Endodermal cell (in vitro differentiated cells): ENCODE data around the gene RBM25. TPM values are rescaled to one million over a fixed set of nuclear protein-coding genes. Genes with fewer than 3 reads are reported as not detected.

Source experiments
- DNase-seq: peaks from one replicate; pipeline ENCODE4 v3.0.0-alpha.2; 2017
- H3K27ac ChIP-seq: 2 replicates; pipeline ENCODE4 v1.5.1; 2013; ENCODE audit warnings: mild to moderate bottlenecking, low read depth, low read length, moderate library complexity
- H3K27me3 ChIP-seq: 2 replicates; pipeline ENCODE4 v1.6.1; 2013; ENCODE audit warnings: mild to moderate bottlenecking, low read length, moderate library complexity; ENCODE audit not compliant: insufficient read depth, control insufficient read depth, poor library complexity, severe bottlenecking
- H3K36me3 ChIP-seq: 2 replicates; pipeline ENCODE4 v1.7.0; 2013; ENCODE audit warnings: mild to moderate bottlenecking, low read length, moderate library complexity; ENCODE audit not compliant: control insufficient read depth, insufficient read depth
- H3K4me1 ChIP-seq: one replicate; pipeline ENCODE4 v1.7.0; 2013; ENCODE audit warnings: low read length; ENCODE audit not compliant: control insufficient read depth, insufficient read depth
- H3K4me3 ChIP-seq: 2 replicates; pipeline ENCODE4 v1.5.1; 2013; ENCODE audit warnings: mild to moderate bottlenecking, low read length, moderate library complexity
- H3K9ac ChIP-seq: 2 replicates; pipeline ENCODE4 v1.6.1; 2013; ENCODE audit warnings: mild to moderate bottlenecking, low read length, moderate library complexity; ENCODE audit not compliant: poor library complexity, severe bottlenecking; ENCODE audit errors: extremely low read depth
- H3K9me3 ChIP-seq: 2 replicates; pipeline ENCODE4 v1.6.1; 2013; ENCODE audit warnings: mild to moderate bottlenecking, low read length, moderate library complexity; ENCODE audit not compliant: control insufficient read depth
- H3K27ac Mint-ChIP-seq: 2 replicates; pipeline ENCODE4 v1.8.0; 2020; ENCODE audit warnings: mixed read lengths
- H3K27me3 Mint-ChIP-seq: 2 replicates; pipeline ENCODE4 v1.8.0; 2021; ENCODE audit warnings: mild to moderate bottlenecking, mixed read lengths; ENCODE audit not compliant: insufficient read depth
- H3K36me3 Mint-ChIP-seq: 2 replicates; pipeline ENCODE4 v1.8.0; 2020; ENCODE audit warnings: low read depth, mixed read lengths
- H3K4me1 Mint-ChIP-seq: 2 replicates; pipeline ENCODE4 v1.8.0; 2020; ENCODE audit warnings: mixed read lengths
- H3K4me3 Mint-ChIP-seq: 2 replicates; pipeline ENCODE4 v1.8.0; 2020; ENCODE audit warnings: mild to moderate bottlenecking, moderate library complexity, mixed read lengths
- H3K9me3 Mint-ChIP-seq: 2 replicates; pipeline ENCODE4 v1.8.0; 2020; ENCODE audit warnings: mild to moderate bottlenecking, mixed read lengths
- WGBS, 2 experiments: methylation state at CpG; one replicate each; pipeline versions ENCODE4 v1.1.5 to v1.1.7; 2013; ENCODE audit warnings: missing lambda C conversion rate in 2 of 2, mixed read lengths in 1 of 2; ENCODE audit not compliant: insufficient coverage in 1 of 2, insufficient read length in 1 of 2; 5-methylcytosine and 5-hydroxymethylcytosine counted together
- total RNA-seq, 2 donors: library from RNA; stranded (reverse); fragmentation: NEBNext Ultra II Directional in 1 of 2; extraction: Animal tissue kit (Norgen Biotek cat#: 25700) in 1 of 2; gene quantifications; 2 replicates in 1 of 2; 3 replicates in 1 of 2; pipeline ENCODE4 v1.2.1, GENCODE V29; 2021
- TF ChIP-seq, protein P1 (sequence below): fragments of 200-600 bp; sonication (generic); conservative IDR thresholded peaks from 2 replicates; pipeline ENCODE4 v1.5.0; 2021; ENCODE audit warnings: antibody characterized with exemption, mild to moderate bottlenecking

The RBM25 gene
- total RNA-seq, 2 donors from 2014 or later, result 132 to 164 TPM

- no peaks in the 10 kb centered on the region for H3K27me3 ChIP-seq
- Mint-ChIP-seq H3K36me3 (peaks cover 14% of the 10 kb centered on the region), H3K4me3 (no peak overlapping the region), H3K4me1 (peaks cover 22% of the 10 kb centered on the region), H3K27me3 (no peaks in the 10 kb centered on the region), H3K27ac (no peak overlapping the region), H3K9me3 (peaks cover 2% of the 10 kb centered on the region)
- TF ChIP-seq, protein P1, sequence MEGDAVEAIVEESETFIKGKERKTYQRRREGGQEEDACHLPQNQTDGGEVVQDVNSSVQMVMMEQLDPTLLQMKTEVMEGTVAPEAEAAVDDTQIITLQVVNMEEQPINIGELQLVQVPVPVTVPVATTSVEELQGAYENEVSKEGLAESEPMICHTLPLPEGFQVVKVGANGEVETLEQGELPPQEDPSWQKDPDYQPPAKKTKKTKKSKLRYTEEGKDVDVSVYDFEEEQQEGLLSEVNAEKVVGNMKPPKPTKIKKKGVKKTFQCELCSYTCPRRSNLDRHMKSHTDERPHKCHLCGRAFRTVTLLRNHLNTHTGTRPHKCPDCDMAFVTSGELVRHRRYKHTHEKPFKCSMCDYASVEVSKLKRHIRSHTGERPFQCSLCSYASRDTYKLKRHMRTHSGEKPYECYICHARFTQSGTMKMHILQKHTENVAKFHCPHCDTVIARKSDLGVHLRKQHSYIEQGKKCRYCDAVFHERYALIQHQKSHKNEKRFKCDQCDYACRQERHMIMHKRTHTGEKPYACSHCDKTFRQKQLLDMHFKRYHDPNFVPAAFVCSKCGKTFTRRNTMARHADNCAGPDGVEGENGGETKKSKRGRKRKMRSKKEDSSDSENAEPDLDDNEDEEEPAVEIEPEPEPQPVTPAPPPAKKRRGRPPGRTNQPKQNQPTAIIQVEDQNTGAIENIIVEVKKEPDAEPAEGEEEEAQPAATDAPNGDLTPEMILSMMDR, result no peak
- no peak overlapping the region for H3K9ac ChIP-seq
- H3K27ac ChIP-seq, result peak overlapping the region; percentile 18
- no peaks in the 10 kb centered on the region for H3K9me3 ChIP-seq
- WGBS, 2 experiments, result 80 to 100% methylated on average over 1 to 2 of the region's 2 CpGs
- peaks cover 6% of the 10 kb centered on the region for H3K4me1 ChIP-seq
- no peak overlapping the region for H3K4me3 ChIP-seq
- H3K36me3 ChIP-seq, result peaks cover 11% of the 10 kb centered on the region
- DNase-seq, result no peak
These were observed 83.9 kb downstream of the RBM25 start for GRCh38 chr14:73142216-73142615.

- H3K27me3 Mint-ChIP-seq, result no peaks in the 10 kb centered on the region
- H3K4me3 Mint-ChIP-seq, result no peak overlapping the region
- H3K36me3 Mint-ChIP-seq, result peaks cover 12% of the 10 kb centered on the region
These were observed 84.7 kb downstream of the RBM25 start for GRCh38 chr14:73143003-73143402.

DNA sequence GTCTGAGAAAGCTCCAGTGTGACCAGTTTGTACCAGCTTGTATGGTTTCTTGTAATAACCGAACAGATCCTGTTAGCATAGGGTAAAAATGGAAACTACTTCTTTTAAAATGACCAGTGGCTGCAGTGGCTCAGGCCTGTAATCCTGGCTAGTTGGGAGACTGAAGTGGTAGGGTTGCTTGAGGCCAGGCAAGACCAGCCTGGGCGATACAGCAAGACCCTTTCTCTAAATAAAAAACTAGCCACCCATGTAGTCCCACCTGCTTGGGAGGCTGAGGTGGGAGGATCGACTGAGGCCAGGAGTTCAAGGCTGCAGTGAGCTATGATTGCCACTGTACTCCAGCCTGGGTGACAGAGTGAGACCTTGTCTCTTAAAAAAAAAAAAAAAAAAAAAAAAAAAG lies 85.3 kb downstream of the RBM25 start:
- Histone ChIP-seq H3K4me3 (no peak overlapping the region), H3K4me1 (peaks cover 6% of the 10 kb centered on the region), H3K9me3 (no peaks in the 10 kb centered on the region), H3K27me3 (no peaks in the 10 kb centered on the region), H3K27ac (no peak overlapping the region), H3K9ac (no peak overlapping the region), H3K36me3 (peaks cover 23% of the 10 kb centered on the region)
- WGBS, 2 experiments, result 99 to 100% methylated on average over 2 to 3 of the region's 3 CpGs
- H3K27me3 Mint-ChIP-seq, result no peaks in the 10 kb centered on the region
- no peak overlapping the region for H3K4me3 Mint-ChIP-seq
- no peak overlapping the region for H3K27ac Mint-ChIP-seq
- peaks cover 16% of the 10 kb centered on the region for H3K36me3 Mint-ChIP-seq
- H3K9me3 Mint-ChIP-seq, result no peaks in the 10 kb centered on the region
- DNase-seq, result no peak
- TF ChIP-seq, protein P1, result no peak
- H3K4me1 Mint-ChIP-seq, result peaks cover 26% of the 10 kb centered on the region

More at GRCh38 chr14:73143003-73143402, 84.7 kb downstream of the RBM25 start:
- H3K27ac Mint-ChIP-seq, result peak overlapping the region; percentile 65
- Histone ChIP-seq H3K27ac (no peak overlapping the region), H3K36me3 (peaks cover 18% of the 10 kb centered on the region), H3K9ac (no peak overlapping the region), H3K4me1 (peaks cover 6% of the 10 kb centered on the region), H3K9me3 (no peaks in the 10 kb centered on the region), H3K27me3 (no peaks in the 10 kb centered on the region), H3K4me3 (no peak overlapping the region)
- H3K4me1 Mint-ChIP-seq, result peaks cover 26% of the 10 kb centered on the region
- no peak for DNase-seq
- no peaks in the 10 kb centered on the region for H3K9me3 Mint-ChIP-seq
- 61 to 85% methylated on average over 5 of the region's 5 CpGs for WGBS, 2 experiments
- TF ChIP-seq, protein P1, result no peak
